Activated CD8-positive, alpha-beta memory T cell treated with anti-CD3 and anti-CD28 coated beads for 4 hours (primary cell): ENCODE measurements around the gene PAPPA2.
"Not testable (repeated sequence)": the region's sequence is repeated elsewhere in the genome, so short reads cannot be mapped to it uniquely, and the experiment has no call there.

Experiments used
- DNase-seq, 2 donors: peaks; one replicate each; pipeline ENCODE4 v3.0.0-alpha.2; 2020; ENCODE audit warnings: low read depth in 2 of 2

The PAPPA2 gene

DNA sequence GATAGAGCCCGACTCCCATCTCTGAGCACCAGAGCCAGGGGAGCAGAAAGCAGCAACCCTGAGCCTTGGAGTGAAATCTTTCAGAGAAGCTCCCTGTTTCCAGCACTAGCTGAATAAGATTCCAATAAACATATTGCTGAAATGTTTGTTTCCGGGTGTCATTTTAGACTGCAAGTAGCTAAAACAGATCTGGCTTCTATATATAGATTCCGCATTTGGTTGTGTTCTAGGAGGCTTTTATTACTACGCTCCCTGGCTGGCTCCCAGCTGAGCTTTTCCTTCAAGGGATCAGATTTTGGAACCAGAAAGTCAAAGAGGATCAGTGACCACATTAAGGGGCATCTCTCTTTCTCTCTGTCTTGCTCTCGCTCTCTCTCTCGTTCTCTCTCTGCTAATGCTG lies 88.2 kb downstream of the PAPPA2 start:
- no peak for DNase-seq

DNA sequence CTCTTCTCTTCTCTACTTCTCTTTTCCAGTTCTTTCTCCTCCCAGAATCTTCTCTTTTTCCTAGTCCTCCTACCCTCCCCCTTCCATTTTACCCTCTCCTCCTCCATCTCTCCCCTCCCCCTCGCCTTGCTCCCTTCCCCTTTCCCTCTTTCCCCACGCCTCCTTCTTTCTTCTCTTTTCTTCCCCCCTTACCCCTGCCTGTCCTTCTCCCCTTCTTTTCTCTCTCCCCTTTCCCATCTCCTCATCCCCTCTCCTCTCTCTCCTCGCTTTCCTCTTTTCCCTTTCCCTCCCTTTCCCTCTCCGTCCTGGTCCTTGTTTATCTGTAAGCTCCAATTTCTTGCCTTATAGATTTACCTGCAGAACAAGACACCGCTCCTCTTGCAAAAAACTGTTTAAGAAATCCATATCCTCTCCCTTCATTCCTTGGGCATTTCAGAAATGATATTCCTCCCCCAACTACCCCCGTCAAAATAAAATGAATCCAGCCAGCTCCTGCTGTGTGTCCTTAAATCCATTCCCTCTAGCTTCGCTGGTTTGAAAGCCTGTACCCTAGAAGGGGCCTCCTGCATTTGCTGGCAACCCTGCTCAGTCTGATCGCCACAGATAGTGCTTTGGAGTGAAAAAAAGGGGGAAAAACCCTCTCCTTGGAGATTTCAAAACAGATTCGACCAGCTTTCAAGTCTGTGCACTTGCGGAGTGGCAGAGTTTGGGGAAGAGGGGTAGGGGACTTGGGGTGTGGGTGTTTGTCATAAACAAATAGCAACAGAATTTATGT lies 89.4 kb downstream of the PAPPA2 start:
- no peak for DNase-seq

DNA sequence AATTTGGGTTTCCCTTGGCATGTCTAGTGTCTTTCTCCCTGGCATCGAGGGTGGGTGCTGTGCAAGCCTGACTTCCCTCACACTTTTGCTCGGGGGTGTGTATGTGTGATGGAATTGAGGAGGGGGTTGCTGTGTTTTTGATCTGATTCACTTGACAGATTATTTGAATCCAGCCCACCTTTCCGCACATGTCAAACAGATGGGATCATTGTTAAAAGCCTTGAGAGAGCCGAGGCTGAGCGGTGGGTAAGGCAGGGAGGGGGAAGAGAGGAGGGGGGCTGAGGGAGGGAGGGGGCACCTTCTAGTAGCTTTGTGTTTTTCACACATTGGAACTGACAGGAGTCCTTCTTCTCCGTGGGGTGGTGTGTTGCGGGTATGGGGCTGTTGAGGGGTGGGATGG lies 90.0 kb downstream of the PAPPA2 start:
- DNase-seq: no peak

DNA sequence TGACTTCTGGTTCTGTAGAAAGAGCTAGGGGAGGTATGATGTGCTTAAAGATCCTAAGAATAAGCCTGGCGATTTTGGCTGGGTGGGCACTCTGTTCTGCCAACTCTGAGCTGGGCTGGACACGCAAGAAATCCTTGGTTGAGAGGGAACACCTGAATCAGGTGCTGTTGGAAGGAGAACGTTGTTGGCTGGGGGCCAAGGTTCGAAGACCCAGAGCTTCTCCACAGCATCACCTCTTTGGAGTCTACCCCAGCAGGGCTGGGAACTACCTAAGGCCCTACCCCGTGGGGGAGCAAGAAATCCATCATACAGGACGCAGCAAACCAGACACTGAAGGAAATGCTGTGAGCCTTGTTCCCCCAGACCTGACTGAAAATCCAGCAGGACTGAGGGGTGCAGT lies 93.3 kb downstream of the PAPPA2 start:
- DNase-seq: no peak

DNA sequence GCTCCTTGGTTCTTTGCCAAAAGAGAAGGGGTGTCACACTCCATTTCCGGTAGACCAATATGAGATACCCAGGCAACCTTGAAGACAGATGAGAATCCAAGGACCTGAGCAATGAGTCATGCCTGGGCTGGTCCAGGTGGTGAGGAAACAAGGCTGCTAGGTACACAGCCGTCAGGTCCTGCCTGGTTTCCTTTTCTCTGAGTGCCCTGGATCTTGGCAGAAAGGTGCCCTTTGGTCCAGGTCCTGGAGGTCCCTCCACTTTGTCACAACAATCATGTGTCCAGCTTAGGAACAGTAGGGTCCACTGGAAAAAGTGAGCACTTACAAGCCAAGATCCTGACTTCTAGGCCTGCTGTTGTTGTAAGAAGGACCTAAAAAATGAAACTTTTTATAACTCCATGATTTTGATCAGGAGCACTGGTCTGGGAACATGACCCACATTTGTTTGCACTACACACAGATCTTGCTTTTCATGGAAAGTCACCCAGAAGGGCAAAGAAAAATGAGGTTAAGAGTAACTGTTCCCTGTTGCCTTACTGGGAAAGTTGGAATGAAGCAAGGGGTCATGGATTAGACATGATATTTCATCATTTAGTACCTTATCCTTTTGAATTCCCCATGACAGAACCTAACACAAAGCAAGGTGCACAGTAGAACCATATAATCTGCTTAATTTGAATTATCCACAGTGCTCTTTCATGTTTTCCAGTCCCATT lies 94.7 kb downstream of the PAPPA2 start:
- DNase-seq: no peak

DNA sequence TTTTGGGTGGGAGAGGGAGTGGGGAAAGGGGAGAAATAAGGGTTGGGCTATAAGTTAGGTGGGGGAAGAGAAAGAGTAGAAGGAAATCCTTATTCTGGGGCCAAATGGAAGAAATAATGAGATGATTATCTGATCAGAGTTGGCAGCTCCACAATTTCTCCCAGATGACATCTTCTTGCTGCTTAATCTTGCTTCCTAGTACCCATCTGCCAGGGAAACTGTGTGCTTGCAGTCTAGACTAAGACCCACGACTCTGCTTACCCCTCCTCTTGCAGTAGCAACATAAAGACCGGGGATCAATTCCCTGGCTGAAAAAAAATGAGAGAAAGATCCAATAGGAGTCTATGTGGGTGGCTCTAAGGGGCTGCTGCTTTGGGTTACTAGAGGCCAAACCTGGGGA lies 95.6 kb downstream of the PAPPA2 start:
- DNase-seq: no peak

DNA sequence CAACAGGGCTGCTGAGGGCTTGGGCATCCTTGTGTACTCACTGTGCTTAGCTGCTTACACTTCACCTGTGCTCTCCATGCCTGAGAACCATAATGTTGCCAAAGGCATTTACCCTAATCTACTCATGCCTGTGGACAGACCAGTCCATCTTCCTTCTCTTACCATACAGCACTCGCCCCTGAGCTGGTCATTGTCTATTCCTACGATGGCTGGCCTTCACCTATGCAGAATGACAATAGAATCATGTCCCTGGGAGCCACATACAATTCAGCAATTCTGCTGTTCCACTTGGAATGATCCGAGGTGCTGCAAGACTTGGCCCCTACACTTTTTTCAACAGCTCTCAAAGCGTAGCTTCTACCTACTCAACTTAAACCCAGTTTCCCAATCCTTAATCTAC lies 96.5 kb downstream of the PAPPA2 start:
- no peak for DNase-seq

DNA sequence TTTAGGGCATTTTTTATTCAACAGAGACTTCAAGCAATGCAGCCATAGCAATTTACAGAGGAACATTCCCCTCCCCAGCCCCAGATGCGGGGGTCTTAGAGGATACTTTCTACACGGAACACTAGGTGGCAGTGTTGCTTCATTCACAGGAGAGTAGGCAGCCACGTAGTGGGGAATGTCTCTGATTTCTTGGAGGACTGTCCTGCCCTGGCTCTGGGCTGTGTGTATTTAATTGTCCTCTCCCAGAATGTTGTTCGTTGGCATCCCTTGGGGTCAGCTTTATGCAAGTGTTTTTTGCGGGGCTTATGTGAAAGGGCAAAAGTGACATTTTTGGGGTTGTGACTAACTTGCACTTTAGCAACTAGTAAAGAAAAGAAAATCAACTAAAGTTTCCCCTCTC lies 96.9 kb downstream of the PAPPA2 start:
- no peak for DNase-seq

DNA sequence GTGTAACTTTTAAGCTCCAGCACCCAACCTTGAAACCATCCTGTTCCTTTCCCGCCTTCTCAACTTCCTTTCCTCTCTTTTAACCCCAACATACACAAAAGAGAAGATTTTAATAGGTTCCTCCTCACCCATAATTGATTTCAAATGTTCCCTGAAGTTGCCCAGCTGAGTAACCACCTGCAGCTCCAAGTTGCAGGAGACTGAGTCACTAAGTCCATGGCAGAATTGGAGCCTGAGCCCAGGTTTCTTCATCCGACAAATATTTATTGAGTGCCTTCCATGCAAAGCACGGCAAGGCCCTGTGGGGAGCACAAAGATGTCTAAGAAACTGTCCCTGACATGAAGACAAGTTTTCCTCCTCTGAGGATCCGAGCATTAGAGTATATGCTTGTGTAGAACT lies 97.7 kb downstream of the PAPPA2 start:
- DNase-seq: no peak

DNA sequence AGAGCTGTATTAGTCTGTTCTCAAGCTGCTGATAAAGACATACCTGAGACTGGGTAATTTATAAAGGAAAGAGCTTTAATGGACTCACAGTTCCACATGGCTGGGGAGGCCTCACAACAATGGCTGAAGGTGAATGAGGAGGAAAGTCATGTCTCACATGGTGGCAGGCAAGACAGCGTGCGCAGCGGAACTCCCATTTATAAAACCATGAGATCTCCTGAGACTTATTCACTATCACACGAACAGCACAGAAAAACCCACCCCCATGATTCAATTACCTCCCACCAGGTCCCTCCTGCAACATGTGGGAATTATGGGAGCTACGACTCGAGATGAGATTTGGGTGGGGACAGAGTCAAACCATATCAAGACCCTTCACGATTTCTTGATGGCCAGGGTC lies 98.8 kb downstream of the PAPPA2 start:
- DNase-seq: not testable (repeated sequence)

DNA sequence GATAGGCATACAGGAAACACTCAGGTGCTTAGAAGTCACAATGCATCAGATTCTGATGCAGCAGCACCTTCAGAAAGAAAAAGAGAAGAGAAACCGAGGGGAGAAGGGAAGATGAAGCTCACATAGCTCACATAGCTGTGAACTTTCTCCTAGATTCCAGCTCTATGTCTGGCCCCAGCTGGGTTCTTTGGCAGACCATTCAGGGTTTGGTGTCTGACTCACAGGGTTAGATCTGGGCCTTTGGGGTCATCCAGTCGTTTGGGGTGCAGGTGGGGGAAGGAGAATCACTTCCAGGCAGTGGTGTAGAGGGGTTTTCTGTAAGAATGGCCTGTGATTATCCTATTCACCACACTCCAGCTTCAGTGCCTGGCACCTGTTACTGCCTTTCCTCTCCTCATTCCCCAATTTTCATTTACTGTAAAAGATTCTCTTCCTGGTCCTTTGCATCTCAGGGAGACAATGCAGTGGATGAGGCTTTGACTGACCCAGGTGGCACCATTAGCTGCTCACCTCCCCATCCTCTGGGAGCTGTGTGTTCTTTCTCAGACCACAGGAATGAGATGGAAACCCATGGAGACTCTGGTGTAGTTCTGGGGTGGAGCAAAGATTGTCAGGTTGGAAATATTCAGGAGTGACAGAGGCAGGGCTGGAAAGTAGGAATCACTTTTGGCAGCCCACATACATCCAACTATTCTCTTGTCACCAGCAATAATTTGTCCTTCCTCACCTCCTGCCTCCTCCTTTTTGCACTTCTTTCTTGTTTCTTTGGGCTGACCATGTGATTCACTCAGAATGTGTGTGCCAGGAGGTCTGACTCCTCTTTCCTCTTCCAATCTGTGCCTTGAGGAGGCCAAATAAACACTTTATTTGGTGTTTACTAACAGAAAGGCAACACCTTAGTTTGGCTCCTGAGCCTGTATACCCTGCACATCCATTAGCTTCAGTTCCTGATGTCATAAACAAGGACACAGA lies 103.3 kb downstream of the PAPPA2 start:
- no peak for DNase-seq

DNA sequence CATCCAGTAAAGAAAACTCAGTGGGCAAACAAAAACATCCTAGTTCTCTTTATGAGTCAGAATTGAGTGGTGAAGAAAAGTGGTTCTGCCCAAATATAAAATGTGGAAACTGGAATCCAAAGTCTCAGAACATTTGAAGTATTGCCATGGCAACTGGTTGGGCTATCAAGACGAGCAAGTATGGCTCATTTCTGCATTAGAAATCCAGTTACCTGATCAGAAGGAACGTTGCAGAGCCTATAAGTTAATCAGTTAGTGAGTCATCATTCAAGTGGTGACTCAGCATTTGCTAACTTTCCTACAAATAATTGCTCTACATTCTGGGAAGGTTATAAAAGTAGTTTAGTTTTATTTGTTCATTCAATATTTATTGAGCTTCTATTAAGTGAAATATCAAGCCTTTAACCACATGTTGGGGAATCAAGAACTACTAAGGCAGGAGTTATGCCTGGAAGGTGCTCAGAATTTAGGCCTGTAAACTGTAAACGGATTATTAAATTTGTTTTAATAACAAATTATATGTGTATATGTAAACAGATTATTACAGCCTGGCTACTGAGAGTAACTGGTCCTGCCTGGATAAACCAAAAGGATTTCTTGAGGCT lies 104.3 kb downstream of the PAPPA2 start:
- DNase-seq: no peak

DNA sequence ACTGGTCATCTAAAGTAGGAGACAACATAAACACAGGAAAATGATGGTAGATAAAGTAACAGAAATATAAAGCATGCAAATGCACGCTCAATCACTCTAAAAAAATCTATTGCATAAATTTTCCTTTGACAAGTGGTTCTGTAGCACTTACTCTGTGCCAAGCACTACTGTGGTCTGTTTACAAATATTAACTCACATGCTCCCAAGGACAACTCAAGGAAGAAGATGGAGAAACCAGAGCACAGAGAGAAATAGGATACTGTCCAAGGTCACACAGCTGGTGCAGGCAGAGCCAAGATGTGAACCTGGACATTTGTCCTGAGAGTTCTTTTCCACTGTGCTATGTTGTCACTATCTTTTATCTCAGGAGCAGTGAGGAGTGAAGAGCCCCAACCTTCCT lies 105.2 kb downstream of the PAPPA2 start:
- no peak for DNase-seq

DNA sequence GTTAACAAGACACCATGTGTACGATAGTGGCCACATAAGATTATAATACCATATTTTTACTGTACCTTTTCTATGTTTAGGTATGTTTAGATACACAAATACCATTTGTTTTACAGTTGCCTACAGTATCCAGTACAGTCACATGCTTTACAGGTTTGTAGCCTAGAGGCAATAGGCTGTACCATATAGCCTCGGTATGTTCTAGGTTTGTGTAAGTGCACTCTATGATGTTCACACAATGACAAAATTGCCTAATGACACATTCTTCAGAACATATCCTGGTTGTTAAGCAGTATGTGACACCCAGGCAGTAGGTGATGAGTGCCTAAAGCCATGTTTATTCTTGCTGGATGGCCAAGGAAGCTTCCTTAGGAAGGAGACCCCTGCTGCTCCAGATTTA lies 111.8 kb downstream of the PAPPA2 start:
- DNase-seq: no peak

DNA sequence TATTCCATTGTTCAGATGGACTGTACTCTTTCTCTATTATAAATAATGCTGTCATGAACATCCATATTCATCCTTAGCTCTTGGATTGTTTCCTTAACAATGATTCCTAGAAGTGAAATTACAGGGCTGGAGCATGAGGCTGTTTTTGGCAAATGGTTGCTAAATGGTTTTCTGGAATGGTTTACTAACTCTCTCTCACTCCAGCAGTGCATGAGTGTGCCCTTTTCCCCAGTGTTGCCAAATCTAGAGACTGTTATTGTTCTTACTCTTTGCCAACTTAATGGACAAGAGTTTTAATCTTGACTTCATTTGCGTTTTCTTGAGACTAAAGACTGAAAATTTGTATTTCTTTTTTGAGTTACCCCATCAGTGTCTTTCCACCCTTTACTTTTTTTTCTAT lies 113.0 kb downstream of the PAPPA2 start:
- no peak for DNase-seq

DNA sequence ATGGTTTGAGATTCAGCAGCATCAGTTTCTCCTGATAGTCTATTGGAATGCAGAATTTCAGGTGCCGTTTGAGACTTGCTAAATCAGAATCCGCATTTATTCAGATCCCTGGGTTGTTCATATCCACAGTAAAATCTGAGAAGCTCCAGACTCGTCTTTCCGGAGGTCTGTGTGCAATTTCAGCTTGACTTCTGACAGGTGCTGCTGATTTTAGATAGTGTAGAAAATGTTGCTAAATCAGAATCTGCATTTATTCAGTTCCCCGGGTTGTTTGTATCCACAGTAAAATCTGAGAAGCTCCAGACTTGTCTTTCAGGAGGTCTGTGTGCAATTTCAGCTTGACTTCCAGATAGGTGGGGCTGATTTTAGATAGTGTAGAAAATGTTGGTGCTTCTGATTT lies 113.7 kb downstream of the PAPPA2 start:
- no peak for DNase-seq

DNA sequence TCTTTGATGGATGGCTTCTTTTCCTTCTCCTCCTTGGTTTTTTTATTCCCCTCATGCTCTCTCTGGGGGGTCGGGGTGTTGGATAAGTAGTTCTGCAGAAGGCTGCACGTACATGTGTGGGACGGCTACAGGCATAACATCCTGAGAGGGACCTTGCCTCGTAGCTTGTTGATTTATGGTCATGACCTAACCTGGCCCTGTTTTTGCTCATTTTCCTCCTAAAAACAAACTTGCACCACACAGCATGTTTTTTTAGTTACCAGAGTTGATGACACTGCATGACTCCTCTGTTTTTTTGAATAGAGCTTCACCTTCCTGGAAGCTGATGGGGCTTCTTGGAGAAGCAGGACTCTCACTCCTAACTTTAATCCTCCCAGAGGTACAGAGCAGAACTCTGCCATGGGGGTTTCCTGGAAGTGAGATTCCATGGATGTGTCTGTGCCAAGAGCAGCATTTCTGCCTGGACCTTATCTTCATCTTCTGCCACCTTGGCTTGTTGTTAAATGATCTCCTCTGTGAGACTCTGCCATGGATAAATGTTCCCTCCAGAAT lies 114.7 kb downstream of the PAPPA2 start:
- no peak for DNase-seq

DNA sequence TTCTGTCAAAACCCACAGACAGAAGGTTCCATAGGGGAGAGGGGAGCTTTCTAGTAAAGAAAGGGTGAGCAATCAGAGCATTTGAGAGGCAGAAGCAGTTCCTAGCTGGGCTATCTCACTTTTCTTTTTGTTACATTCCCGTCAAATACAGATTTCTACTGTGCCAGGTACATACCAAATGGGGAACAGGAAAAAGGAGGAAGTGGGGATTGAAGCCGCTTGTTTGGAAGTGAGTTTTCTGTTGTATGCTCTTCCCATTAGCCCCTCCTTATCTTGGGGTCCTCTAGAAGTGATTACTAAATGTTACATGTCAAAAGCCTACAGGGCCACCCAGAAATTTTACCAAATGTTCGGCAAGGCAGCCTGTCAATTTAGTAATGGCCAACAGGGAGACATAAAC lies 116.1 kb downstream of the PAPPA2 start:
- DNase-seq: no peak

DNA sequence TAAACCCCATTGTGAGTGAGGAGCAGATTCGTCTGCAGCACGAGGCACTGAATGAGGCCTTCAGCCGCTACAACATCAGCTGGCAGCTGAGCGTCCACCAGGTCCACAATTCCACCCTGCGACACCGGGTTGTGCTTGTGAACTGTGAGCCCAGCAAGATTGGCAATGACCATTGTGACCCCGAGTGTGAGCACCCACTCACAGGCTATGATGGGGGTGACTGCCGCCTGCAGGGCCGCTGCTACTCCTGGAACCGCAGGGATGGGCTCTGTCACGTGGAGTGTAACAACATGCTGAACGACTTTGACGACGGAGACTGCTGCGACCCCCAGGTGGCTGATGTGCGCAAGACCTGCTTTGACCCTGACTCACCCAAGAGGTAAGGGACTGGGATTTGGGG lies 132.2 kb downstream of the PAPPA2 start:
- no peak for DNase-seq

DNA sequence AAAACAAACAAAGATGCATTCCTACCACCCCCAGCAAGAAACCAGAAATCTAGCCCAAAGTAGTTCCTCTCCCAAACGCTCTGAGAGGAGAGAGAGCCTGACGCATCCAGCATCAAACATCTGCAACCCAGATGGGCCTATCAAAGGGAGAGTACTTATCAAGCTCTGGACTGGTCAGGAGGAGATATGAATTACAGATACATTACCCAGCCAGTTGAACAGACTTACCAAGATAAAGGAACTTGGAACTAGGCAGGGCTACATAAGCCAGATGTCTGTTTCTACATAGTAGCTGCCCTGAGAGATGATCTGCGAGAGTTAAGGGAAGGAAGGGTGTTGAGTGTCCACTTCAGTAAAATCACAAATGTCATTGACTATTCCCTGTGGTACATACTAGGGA lies 138.4 kb downstream of the PAPPA2 start:
- no peak for DNase-seq

DNA sequence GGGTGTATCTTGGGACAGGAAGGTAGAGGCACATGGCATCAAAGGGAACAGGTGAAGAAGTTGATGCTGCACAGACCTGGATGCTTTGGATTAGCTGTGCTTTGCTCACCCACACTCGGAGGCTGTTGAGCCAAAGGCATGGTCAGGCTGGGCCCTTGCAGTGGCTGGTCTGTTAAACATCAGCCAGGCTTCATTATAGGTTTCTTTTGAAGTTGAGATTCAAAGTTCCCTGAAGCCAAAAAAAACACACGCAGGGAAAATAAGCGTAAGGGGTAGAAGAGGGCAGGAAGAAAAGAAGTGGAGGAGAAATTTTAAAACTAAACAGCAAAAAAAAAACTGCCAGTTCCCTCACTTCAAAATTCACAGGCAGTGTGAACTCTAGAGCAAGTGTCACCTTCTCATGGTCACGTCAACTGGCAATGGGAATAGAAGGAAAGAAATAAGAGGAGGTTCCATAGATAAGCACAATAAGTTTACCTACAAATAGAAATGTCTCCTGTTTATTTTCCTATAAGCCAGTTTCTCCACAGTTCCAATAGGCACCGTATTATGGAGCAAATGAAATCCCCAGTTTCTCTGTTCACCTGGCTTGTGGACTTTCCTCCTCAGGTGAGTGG lies 139.5 kb downstream of the PAPPA2 start:
- DNase-seq: no peak
